IPS-18a (cell line): Measurements from ENCODE around the gene MAP2K7.

Experiments
- H3K27ac ChIP-seq: one replicate; pipeline ENCODE4 v1.5.1; 2013; ENCODE audit warnings: low read length
- H3K27me3 ChIP-seq: one replicate; pipeline ENCODE4 v1.6.1; 2013; ENCODE audit warnings: mild to moderate bottlenecking, low read length; ENCODE audit not compliant: control insufficient read depth, insufficient read depth
- H3K36me3 ChIP-seq: one replicate; pipeline ENCODE4 v1.6.1; 2013; ENCODE audit warnings: low read depth, low read length; ENCODE audit not compliant: control insufficient read depth
- H3K4me1 ChIP-seq: one replicate; pipeline ENCODE4 v1.6.1; 2013; ENCODE audit warnings: low read depth, low read length; ENCODE audit not compliant: control insufficient read depth
- H3K4me3 ChIP-seq: one replicate; pipeline ENCODE4 v1.5.1; 2013; ENCODE audit warnings: low read length
- H3K9ac ChIP-seq: one replicate; pipeline ENCODE4 v1.6.1; 2013; ENCODE audit warnings: mild to moderate bottlenecking, low read length, moderate library complexity
- H3K9me3 ChIP-seq: one replicate; pipeline ENCODE4 v1.6.1; 2013; ENCODE audit warnings: low read depth, low read length; ENCODE audit not compliant: control insufficient read depth

The MAP2K7 gene

GRCh38 chr19:7861619-7862412, 41.9 kb upstream of the MAP2K7 start:
- peaks cover 8% of the 10 kb centered on the region for H3K4me1 ChIP-seq
- peaks cover 46% of the 10 kb centered on the region for H3K27me3 ChIP-seq

GRCh38 chr19:7862413-7862951, 41.2 kb upstream of the MAP2K7 start:
- H3K27me3 ChIP-seq: peaks cover 46% of the 10 kb centered on the region
- peaks cover 8% of the 10 kb centered on the region for H3K4me1 ChIP-seq
- H3K27ac ChIP-seq: no peak overlapping the region
- no peak overlapping the region for H3K9ac ChIP-seq
- no peaks in the 10 kb centered on the region for H3K9me3 ChIP-seq
- no peaks in the 10 kb centered on the region for H3K36me3 ChIP-seq
- H3K4me3 ChIP-seq: peak overlapping the region; percentile 44

More at GRCh38 chr19:7861619-7862412, 41.9 kb upstream of the MAP2K7 start:
- Histone ChIP-seq H3K9ac (no peak overlapping the region), H3K36me3 (no peaks in the 10 kb centered on the region), H3K27ac (no peak overlapping the region), H3K4me3 (peak overlapping the region; percentile 44), H3K9me3 (no peaks in the 10 kb centered on the region)

- Histone ChIP-seq H3K36me3 (no peaks in the 10 kb centered on the region), H3K27ac (no peak overlapping the region), H3K27me3 (peaks cover 46% of the 10 kb centered on the region), H3K4me1 (peaks cover 5% of the 10 kb centered on the region), H3K9me3 (no peaks in the 10 kb centered on the region), H3K4me3 (peak overlapping the region; percentile 42), H3K9ac (no peak overlapping the region)
Observed at GRCh38 chr19:7863157-7863970, 40.3 kb upstream of the MAP2K7 start.

GRCh38 chr19:7863971-7864689, 39.5 kb upstream of the MAP2K7 start:
- H3K27ac ChIP-seq: no peak overlapping the region
- H3K9me3 ChIP-seq: no peaks in the 10 kb centered on the region
- no peaks in the 10 kb centered on the region for H3K36me3 ChIP-seq
- H3K4me3 ChIP-seq: no peak overlapping the region
- H3K9ac ChIP-seq: no peak overlapping the region
- H3K27me3 ChIP-seq: peaks cover 46% of the 10 kb centered on the region
- no peaks in the 10 kb centered on the region for H3K4me1 ChIP-seq

GRCh38 chr19:7864690-7865074, 39.0 kb upstream of the MAP2K7 start:
- peaks cover 46% of the 10 kb centered on the region for H3K27me3 ChIP-seq
- no peak overlapping the region for H3K9ac ChIP-seq
- H3K4me1 ChIP-seq: no peaks in the 10 kb centered on the region

GRCh38 chr19:7865262-7865911, 38.3 kb upstream of the MAP2K7 start:
- no peaks in the 10 kb centered on the region for H3K9me3 ChIP-seq
- no peak overlapping the region for H3K4me3 ChIP-seq
- no peak overlapping the region for H3K9ac ChIP-seq
- H3K4me1 ChIP-seq: no peaks in the 10 kb centered on the region
- peaks cover 46% of the 10 kb centered on the region for H3K27me3 ChIP-seq
- H3K27ac ChIP-seq: no peak overlapping the region
- no peaks in the 10 kb centered on the region for H3K36me3 ChIP-seq

More at GRCh38 chr19:7864690-7865074, 39.0 kb upstream of the MAP2K7 start:
- Histone ChIP-seq H3K9me3 (no peaks in the 10 kb centered on the region), H3K27ac (no peak overlapping the region), H3K4me3 (no peak overlapping the region), H3K36me3 (no peaks in the 10 kb centered on the region)

GRCh38 chr19:7866399-7867091, 37.1 kb upstream of the MAP2K7 start:
- H3K9ac ChIP-seq: no peak overlapping the region
- H3K9me3 ChIP-seq: no peaks in the 10 kb centered on the region
- H3K27ac ChIP-seq: no peak overlapping the region
- no peaks in the 10 kb centered on the region for H3K36me3 ChIP-seq
- peaks cover 5% of the 10 kb centered on the region for H3K4me1 ChIP-seq
- H3K27me3 ChIP-seq: peaks cover 35% of the 10 kb centered on the region
- no peak overlapping the region for H3K4me3 ChIP-seq

- H3K9ac ChIP-seq: no peak overlapping the region
- no peak overlapping the region for H3K27ac ChIP-seq
- peaks cover 5% of the 10 kb centered on the region for H3K4me1 ChIP-seq
- H3K27me3 ChIP-seq: peaks cover 29% of the 10 kb centered on the region
- no peak overlapping the region for H3K4me3 ChIP-seq
- H3K36me3 ChIP-seq: no peaks in the 10 kb centered on the region
- H3K9me3 ChIP-seq: no peaks in the 10 kb centered on the region
Observed at GRCh38 chr19:7867092-7867844, 36.4 kb upstream of the MAP2K7 start.

- Histone ChIP-seq H3K9me3 (no peaks in the 10 kb centered on the region), H3K9ac (no peak overlapping the region), H3K36me3 (no peaks in the 10 kb centered on the region), H3K27ac (no peak overlapping the region), H3K4me3 (no peak overlapping the region), H3K4me1 (peaks cover 5% of the 10 kb centered on the region), H3K27me3 (peaks cover 32% of the 10 kb centered on the region)
Observed at GRCh38 chr19:7868326-7868670, 35.4 kb upstream of the MAP2K7 start.
